K562 (cell line): Measurements from ENCODE around the gene PDZD8. TPM values are rescaled to one million over a fixed set of nuclear protein-coding genes. Genes with fewer than 3 reads are reported as not detected.

ENCODE experiments used
- CREB1 ChIP-seq, 2 experiments: sonication (generic) in 1 of 2; formaldehyde crosslinking in 1 of 2; IDR thresholded peaks; 2 replicates each; pipeline versions ENCODE4 v1.6.1 to v1.8.0; 2012 to 2022; ENCODE audit warnings: inconsistent platforms in 1 of 2, mild to moderate bottlenecking in 1 of 2, missing genetic modification reagents in 1 of 2, moderate library complexity in 1 of 2
- CTCFL ChIP-seq: IDR thresholded peaks from 2 replicates; pipeline ENCODE4 v1.6.1; 2011; ENCODE audit warnings: borderline replicate concordance, low read depth, mild to moderate bottlenecking, moderate library complexity, low read length; ENCODE audit not compliant: insufficient read depth, poor library complexity, severe bottlenecking
- FOXA3 ChIP-seq, 2 experiments: fragments of 450-650 bp in 1 of 2; sonication (generic) in 1 of 2; formaldehyde crosslinking; IDR thresholded peaks in 1 of 2; conservative IDR thresholded peaks in 1 of 2; 2 replicates each; pipeline versions ENCODE4 v1.4.0 to v1.8.0; 2020 to 2022; ENCODE audit warnings: mild to moderate bottlenecking in 2 of 2, missing genetic modification reagents in 1 of 2
- GTF2A2 ChIP-seq: IDR thresholded peaks from 2 replicates; pipeline ENCODE4 v1.6.1; 2016; ENCODE audit warnings: mild to moderate bottlenecking, missing genetic modification characterization, missing compliant biosample characterization
- HMGXB4 ChIP-seq: sonication (generic); formaldehyde crosslinking; IDR thresholded peaks from 2 replicates; pipeline ENCODE4 v1.8.1; 2023; ENCODE audit warnings: mild to moderate bottlenecking, missing genetic modification reagents
- HNRNPLL ChIP-seq: fragments of 200-400 bp; formaldehyde crosslinking; IDR thresholded peaks from 2 replicates; pipeline ENCODE4 v1.6.1; 2017; ENCODE audit warnings: low read length, low read depth, mild to moderate bottlenecking; ENCODE audit not compliant: poor library complexity, severe bottlenecking
- LEF1 ChIP-seq: fragments of 450-650 bp; IDR thresholded peaks from 2 replicates; pipeline ENCODE4 v1.6.1; 2016; ENCODE audit warnings: mild to moderate bottlenecking
- MTA1 ChIP-seq: fragments of 450-650 bp; IDR thresholded peaks from 2 replicates; pipeline ENCODE4 v1.6.1; 2017; ENCODE audit warnings: borderline replicate concordance
- PKNOX1 ChIP-seq: fragments of 450-650 bp; IDR thresholded peaks from 2 replicates; pipeline ENCODE4 v1.6.1; 2016
- PURB ChIP-seq: sonication (generic); formaldehyde crosslinking; IDR thresholded peaks from 2 replicates; pipeline ENCODE4 v1.9.0; 2021; ENCODE audit warnings: low read depth, mild to moderate bottlenecking, missing genetic modification reagents
- SRF ChIP-seq, 2 experiments: fragments of 250-450, 450-650 bp in 1 of 2; sonication (Bioruptor Pico) in 1 of 2; sonication (generic) in 1 of 2; formaldehyde crosslinking; IDR thresholded peaks; 2 replicates each; pipeline versions ENCODE4 v1.5.0 to v1.5.1; 2020 to 2022; ENCODE audit warnings: mild to moderate bottlenecking in 1 of 2, missing genetic modification reagents in 1 of 2
- TEAD4 ChIP-seq, 2 experiments: sonication (generic) in 1 of 2; formaldehyde crosslinking in 1 of 2; IDR thresholded peaks; 2 replicates each; pipeline versions ENCODE4 v1.6.1 to v1.8.0; 2012 to 2022; ENCODE audit warnings: borderline replicate concordance in 1 of 2, inconsistent platforms in 1 of 2, low read length in 1 of 2, mild to moderate bottlenecking in 1 of 2, missing genetic modification reagents in 1 of 2
- ZBTB34 ChIP-seq: fragments of 250-450 bp; sonication (Bioruptor Pico); IDR thresholded peaks from 2 replicates; pipeline ENCODE4 v1.8.0; 2021; ENCODE audit warnings: mild to moderate bottlenecking, moderate library complexity
- ZKSCAN8 ChIP-seq: fragments of 200-800 bp; sonication (Bioruptor generic); IDR thresholded peaks from 2 replicates; pipeline ENCODE4 v1.6.1; 2016; ENCODE audit warnings: missing genetic modification characterization, missing compliant biosample characterization
- ZNF507 ChIP-seq: conservative IDR thresholded peaks from 2 replicates; pipeline ENCODE4 v1.6.1; 2017; ENCODE audit warnings: missing genetic modification characterization, missing compliant biosample characterization
- ZNF639 ChIP-seq, 2 experiments: fragments of 200-800 bp in 1 of 2; sonication (Bioruptor generic) in 1 of 2; sonication (generic) in 1 of 2; formaldehyde crosslinking in 1 of 2; IDR thresholded peaks in 1 of 2; conservative IDR thresholded peaks in 1 of 2; 2 replicates each; pipeline versions ENCODE4 v1.5.0 to v1.6.1; 2016 to 2020; ENCODE audit warnings: missing compliant biosample characterization in 1 of 2, missing genetic modification characterization in 1 of 2, missing genetic modification reagents in 1 of 2
- polyA plus RNA-seq, 8 experiments: library from polyadenylated mRNA; depleted of rRNA in 4 of 8; stranded (reverse) in 5 of 8; unstranded in 3 of 8; fragments of >200 nt; fragmentation: Nextera tagmentation in 2 of 8; fragmentation: Illumina TruSeq in 1 of 8; extraction: Ambion mirVana in 2 of 8; extraction: Trizol in 1 of 8; gene quantifications; 2 replicates each; pipeline versions ENCODE4 v1.2.1 to v1.2.3, GENCODE V29; 2011 to 2014; ENCODE audit warnings: inconsistent platforms in 1 of 8, missing spikeins in 1 of 8
- total RNA-seq, 7 experiments: library from RNA; depleted of rRNA in 6 of 7; stranded (reverse); fragments of >200 nt in 6 of 7; fragmentation: Illumina TruSeq in 2 of 7; extraction: Trizol in 2 of 7; gene quantifications; 2 replicates each; pipeline versions ENCODE4 v1.2.1 to v1.2.3, GENCODE V29; 2011 to 2021; ENCODE audit warnings: low replicate concordance in 1 of 7

The PDZD8 gene
- total and polyA plus RNA-seq, 9 of the 15 experiments (the other 6 are each of a cell fraction or from before 2014, with no cell fraction given), result 5.5 to 53.4 (median 36.8) TPM

- TF ChIP-seq HMGXB4 (CRISPR knock-in tag) (no peak), CREB1 (IDR thresholded peaks at IDR 0.05) (no peak), CREB1 (CRISPR knock-in tag; IDR thresholded peaks at IDR 0.05) (no peak), ZBTB34 (no peak), PURB (CRISPR knock-in tag) (no peak), LEF1 (peak; percentile 23; the same call in 1 of the 2 replicates), ZNF639 (CRISPR knock-in tag; conservative IDR thresholded peaks at IDR 0.05 in 1 of 2, IDR thresholded peaks at IDR 0.05 in 1 of 2) (no peak), HNRNPLL (no peak), SRF (CRISPR knock-in tag; IDR thresholded peaks at IDR 0.05) (no peak), TEAD4 (IDR thresholded peaks at IDR 0.05; ENCODE audit: low read length) (peak; percentile 57), TEAD4 (CRISPR knock-in tag; IDR thresholded peaks at IDR 0.05; ENCODE audit: borderline replicate concordance) (no peak), ZKSCAN8 (0 out of 2 replicates have a peak, but pooled peaks have one; percentile 17), ZNF507 (tag) (no peak), FOXA3 (CRISPR knock-in tag; conservative IDR thresholded peaks at IDR 0.05 in 1 of 2, IDR thresholded peaks at IDR 0.05 in 1 of 2) (no peak), PKNOX1 (no peak), CTCFL (no peak), MTA1 (no peak), GTF2A2 (no peak)
Observed at GRCh38 chr10:117408436-117409384, 33.5 kb upstream of the PDZD8 start (continued).
